CD14-positive monocyte (primary cell): ENCODE data around the gene DPY19L1. TPM values are rescaled to one million over a fixed set of nuclear protein-coding genes. Genes with fewer than 3 reads are reported as not detected.
"Not testable (repeated sequence)": the region's sequence is repeated elsewhere in the genome, so short reads cannot be mapped to it uniquely, and the experiment has no call there.

ENCODE experiments used
- DNase-seq, 3 donors: peaks; one replicate each; pipeline ENCODE4 v3.0.0-alpha.2; 2011 to 2022
- H2AFZ ChIP-seq: 2 replicates; pipeline ENCODE4 v1.6.0; 2012; ENCODE audit warnings: mild to moderate bottlenecking, low read depth, low read length, inconsistent platforms; ENCODE audit not compliant: insufficient read depth, poor library complexity, severe bottlenecking
- H3K27ac ChIP-seq, 2 donors: 1 replicate in 1 of 2; 2 replicates in 1 of 2; pipeline ENCODE4 v1.5.1; 2012 to 2013; ENCODE audit warnings: low read length in 2 of 2, control low read depth in 1 of 2, inconsistent platforms in 1 of 2, low read depth in 1 of 2, mild to moderate bottlenecking in 1 of 2
- H3K27me3 ChIP-seq, 2 donors: one replicate each; pipeline versions ENCODE4 v1.6.0 to v1.6.1; 2011 to 2013; ENCODE audit warnings: low read length in 2 of 2; ENCODE audit not compliant: control insufficient read depth in 2 of 2, insufficient read depth in 2 of 2
- H3K36me3 ChIP-seq, 2 donors: replicated peaks in 1 of 2; 1 replicate in 1 of 2; 2 replicates in 1 of 2; pipeline versions ENCODE4 v1.5.1 to v1.6.1; 2012 to 2013; ENCODE audit warnings: low read length in 2 of 2, control low read depth in 1 of 2, inconsistent platforms in 1 of 2, mild to moderate bottlenecking in 1 of 2; ENCODE audit not compliant: insufficient read depth in 2 of 2, control insufficient read depth in 1 of 2
- H3K4me1 ChIP-seq, 2 donors: 1 replicate in 1 of 2; 2 replicates in 1 of 2; pipeline versions ENCODE4 v1.5.1 to v1.6.1; 2012 to 2013; ENCODE audit warnings: low read length in 2 of 2, control low read depth in 1 of 2, inconsistent platforms in 1 of 2, mild to moderate bottlenecking in 1 of 2, moderate library complexity in 1 of 2; ENCODE audit not compliant: insufficient read depth in 2 of 2, control insufficient read depth in 1 of 2
- H3K4me2 ChIP-seq: replicated peaks from 2 replicates; pipeline ENCODE3; 2012; ENCODE audit warnings: low read length, moderate library complexity, mild to moderate bottlenecking; ENCODE audit not compliant: poor library complexity, severe bottlenecking; ENCODE audit errors: extremely low read depth
- H3K4me3 ChIP-seq, 3 experiments: fragments of 200-600 bp in 1 of 3; sonication (generic) in 1 of 3; replicated peaks in 1 of 3; 1 replicate in 2 of 3; 2 replicates in 1 of 3; pipeline ENCODE4 v1.5.1; 2011 to 2013; ENCODE audit warnings: low read length in 3 of 3, mild to moderate bottlenecking in 3 of 3, control low read depth in 2 of 3, low read depth in 2 of 3, inconsistent platforms in 1 of 3, moderate library complexity in 1 of 3
- H3K79me2 ChIP-seq: 2 replicates; pipeline ENCODE4 v1.6.0; 2012; ENCODE audit warnings: mild to moderate bottlenecking, control low read depth, inconsistent platforms, low read length, moderate library complexity; ENCODE audit not compliant: insufficient read depth
- H3K9ac ChIP-seq: 2 replicates; pipeline ENCODE4 v1.6.0; 2017; ENCODE audit warnings: low read length, mild to moderate bottlenecking; ENCODE audit not compliant: insufficient read depth, poor library complexity, severe bottlenecking
- H3K9me3 ChIP-seq, 2 donors: replicated peaks in 1 of 2; 1 replicate in 1 of 2; 2 replicates in 1 of 2; pipeline versions ENCODE4 v1.5.1 to v1.6.1; 2012 to 2013; ENCODE audit warnings: low read length in 2 of 2, control low read depth in 1 of 2; ENCODE audit not compliant: control insufficient read depth in 1 of 2, insufficient read depth in 1 of 2
- H4K20me1 ChIP-seq: 2 replicates; pipeline ENCODE4 v1.6.0; 2012; ENCODE audit warnings: mild to moderate bottlenecking, low read length, control low read depth, moderate library complexity; ENCODE audit not compliant: insufficient read depth
- H3K27ac Mint-ChIP-seq, 7 donors: one replicate each; pipeline ENCODE4 v1.8.0; 2020; ENCODE audit warnings: mild to moderate bottlenecking in 7 of 7, mixed read lengths in 7 of 7, moderate library complexity in 6 of 7, inconsistent platforms in 2 of 7
- H3K27me3 Mint-ChIP-seq, 3 donors: one replicate each; pipeline ENCODE4 v1.8.0; 2021 to 2022; ENCODE audit warnings: low read depth in 3 of 3, mild to moderate bottlenecking in 3 of 3, mixed read lengths in 3 of 3, moderate library complexity in 3 of 3, inconsistent platforms in 1 of 3
- H3K36me3 Mint-ChIP-seq, 2 donors: one replicate each; pipeline ENCODE4 v1.8.0; 2020; ENCODE audit warnings: mixed read lengths in 2 of 2, inconsistent platforms in 1 of 2, mild to moderate bottlenecking in 1 of 2
- H3K4me1 Mint-ChIP-seq: one replicate; pipeline ENCODE4 v1.8.0; 2020; ENCODE audit warnings: mild to moderate bottlenecking, mixed read lengths
- H3K4me3 Mint-ChIP-seq, 2 donors: one replicate each; pipeline ENCODE4 v1.8.0; 2020; ENCODE audit warnings: mild to moderate bottlenecking in 2 of 2, mixed read lengths in 2 of 2, moderate library complexity in 1 of 2
- H3K9me3 Mint-ChIP-seq, 7 donors: one replicate each; pipeline ENCODE4 v1.8.0; 2020 to 2022; ENCODE audit warnings: mixed read lengths in 7 of 7, mild to moderate bottlenecking in 6 of 7, moderate library complexity in 6 of 7, inconsistent platforms in 2 of 7
- WGBS: methylation state at CpG from one replicate; pipeline ENCODE4 v1.1.5; 2013; ENCODE audit warnings: missing lambda C conversion rate; ENCODE audit not compliant: insufficient coverage; 5-methylcytosine and 5-hydroxymethylcytosine counted together
- intact Hi-C, 2 donors: fragments of 100-400 bp; cut with micrococcal nuclease; formaldehyde crosslinking; loops; one replicate each; pipeline versions ENCODE4 v1.15.0 to v1.15.1; 2023
- polyA plus RNA-seq, 3 donors: library from polyadenylated mRNA; depleted of rRNA in 1 of 3; unstranded in 2 of 3; stranded (reverse) in 1 of 3; fragments of 300-500 nt in 2 of 3; fragments of >200 nt in 1 of 3; fragmentation: Illumina TruSeq in 2 of 3; gene quantifications; 1 replicate in 2 of 3; 2 replicates in 1 of 3; pipeline ENCODE4 v1.2.3, GENCODE V29; 2012 to 2021
- TF ChIP-seq, protein P1 (sequence below): fragments of 200-600 bp; IDR thresholded peaks from one replicate; pipeline ENCODE4 v1.8.0; 2022; ENCODE audit warnings: antibody characterized with exemption, mild to moderate bottlenecking

The DPY19L1 gene
- polyA plus RNA-seq, 3 donors, result 0.81 to 5.2 (median 3.9) TPM

DNA sequence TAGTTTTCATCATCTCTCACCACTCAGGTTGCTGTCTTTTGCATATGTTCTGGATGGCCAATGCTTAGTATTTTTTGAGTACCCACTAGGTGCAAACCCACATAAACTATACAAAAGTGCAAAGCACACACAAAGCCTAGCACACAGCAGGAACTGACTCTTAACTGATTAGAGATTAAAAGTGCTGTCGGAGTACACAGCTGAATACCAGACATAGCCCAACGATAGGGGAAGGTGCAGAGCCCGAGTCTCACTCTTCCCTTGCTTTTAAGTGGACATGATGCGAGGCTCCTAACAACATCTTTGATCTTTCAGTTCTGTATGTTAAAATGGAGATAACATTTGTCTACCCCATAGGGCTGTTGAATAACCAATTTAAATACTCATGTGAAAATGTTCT, 90.8 kb downstream of the DPY19L1 start:
- Mint-ChIP-seq H3K27ac (no peak overlapping the region), H3K36me3 (peaks cover 17 to 28% of the 10 kb centered on the region in 2 donors), H3K4me3 (no peak overlapping the region), H3K27me3 (peaks cover 0 to 2% (median 0%) of the 10 kb centered on the region in 3 donors), H3K9me3 (no peaks in the 10 kb centered on the region), H3K4me1 (no peaks in the 10 kb centered on the region)
- 92% methylated on average over 2 of the region's 4 CpGs for WGBS
- no peak for DNase-seq
- Histone ChIP-seq H4K20me1 (no peaks in the 10 kb centered on the region), H3K9ac (no peak overlapping the region), H3K36me3 (no peaks in the 10 kb centered on the region), H3K4me3 (no peak overlapping the region), H2AFZ (no peak overlapping the region), H3K4me2 (no peak overlapping the region), H3K79me2 (no peaks in the 10 kb centered on the region), H3K9me3 (no peaks in the 10 kb centered on the region), H3K4me1 (no peaks in the 10 kb centered on the region), H3K27ac (no peak overlapping the region), H3K27me3 (no peaks in the 10 kb centered on the region)
- intact Hi-C loops, result no loop called here
- TF ChIP-seq, protein P1, sequence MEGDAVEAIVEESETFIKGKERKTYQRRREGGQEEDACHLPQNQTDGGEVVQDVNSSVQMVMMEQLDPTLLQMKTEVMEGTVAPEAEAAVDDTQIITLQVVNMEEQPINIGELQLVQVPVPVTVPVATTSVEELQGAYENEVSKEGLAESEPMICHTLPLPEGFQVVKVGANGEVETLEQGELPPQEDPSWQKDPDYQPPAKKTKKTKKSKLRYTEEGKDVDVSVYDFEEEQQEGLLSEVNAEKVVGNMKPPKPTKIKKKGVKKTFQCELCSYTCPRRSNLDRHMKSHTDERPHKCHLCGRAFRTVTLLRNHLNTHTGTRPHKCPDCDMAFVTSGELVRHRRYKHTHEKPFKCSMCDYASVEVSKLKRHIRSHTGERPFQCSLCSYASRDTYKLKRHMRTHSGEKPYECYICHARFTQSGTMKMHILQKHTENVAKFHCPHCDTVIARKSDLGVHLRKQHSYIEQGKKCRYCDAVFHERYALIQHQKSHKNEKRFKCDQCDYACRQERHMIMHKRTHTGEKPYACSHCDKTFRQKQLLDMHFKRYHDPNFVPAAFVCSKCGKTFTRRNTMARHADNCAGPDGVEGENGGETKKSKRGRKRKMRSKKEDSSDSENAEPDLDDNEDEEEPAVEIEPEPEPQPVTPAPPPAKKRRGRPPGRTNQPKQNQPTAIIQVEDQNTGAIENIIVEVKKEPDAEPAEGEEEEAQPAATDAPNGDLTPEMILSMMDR, result no peak

DNA sequence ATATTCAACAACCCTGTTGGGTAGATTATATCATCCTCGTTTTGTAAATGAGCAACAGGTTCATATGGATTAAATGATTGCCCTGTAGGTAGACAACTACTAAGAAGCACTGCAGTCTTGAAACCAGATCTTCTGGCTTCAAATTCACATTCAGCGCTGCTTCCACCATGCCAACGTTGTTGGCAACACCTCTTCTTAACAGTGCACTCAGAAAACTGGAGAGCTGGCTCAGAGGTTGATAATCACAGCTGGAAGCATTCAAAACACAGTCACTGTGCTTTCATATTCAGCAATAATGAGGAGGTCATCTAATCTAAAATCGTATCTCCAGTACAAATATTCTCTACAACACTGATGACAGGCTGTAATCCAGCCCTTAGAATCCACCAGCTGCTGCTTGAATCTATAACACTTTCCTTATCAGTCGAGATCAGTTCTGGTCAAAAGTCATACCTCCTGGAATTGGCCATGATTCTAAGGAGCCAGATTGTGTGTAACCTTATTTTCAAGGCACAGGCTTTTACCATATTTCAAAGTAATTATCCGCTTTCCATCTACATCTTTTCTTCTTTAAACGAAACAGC, 91.3 kb downstream of the DPY19L1 start:
- intact Hi-C loops, H3K9me3 ChIP-seq, H2AFZ ChIP-seq, H3K27ac ChIP-seq, H3K79me2 ChIP-seq, H3K36me3 ChIP-seq, H3K4me2 ChIP-seq, H3K27me3 Mint-ChIP-seq, H3K27ac Mint-ChIP-seq, H4K20me1 ChIP-seq, H3K9ac ChIP-seq, H3K4me3 Mint-ChIP-seq, H3K4me1 ChIP-seq, H3K27me3 ChIP-seq, H3K4me1 Mint-ChIP-seq, H3K9me3 Mint-ChIP-seq, H3K4me3 ChIP-seq, DNase-seq: not testable (repeated sequence)
- 94% methylated on average over 2 of the region's 7 CpGs for WGBS
- peaks cover 15 to 29% of the 10 kb centered on the region in 2 donors for H3K36me3 Mint-ChIP-seq
